ENCODE results near the gene ERCC3.
A peak's percentile ranks its signal among the peaks of the same experiment; 100 is the strongest.
"Not testable (repeated sequence)": the region's sequence is repeated elsewhere in the genome, so short reads cannot be mapped to it uniquely, and the experiment has no call there.

The ERCC3 gene

DNA sequence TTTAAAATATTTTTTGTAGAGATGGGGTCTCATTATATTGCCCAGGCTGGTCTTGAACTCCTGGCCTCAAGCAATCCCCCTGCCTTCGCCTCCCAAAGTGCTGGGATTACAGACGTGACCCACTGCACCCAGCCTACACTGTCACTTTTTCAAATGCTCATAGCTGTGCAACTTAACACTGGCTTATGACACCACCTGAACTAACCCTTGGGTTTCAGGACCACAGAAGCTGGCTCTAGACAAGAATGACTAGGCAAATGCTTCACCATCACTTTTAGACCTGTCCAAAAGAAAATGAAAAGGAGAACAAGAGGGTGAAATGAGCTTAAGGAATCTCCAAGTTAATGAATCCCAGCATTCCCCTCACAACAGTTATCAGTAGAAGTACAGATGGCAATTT, 13.3 kb downstream of the ERCC3 start:
- DNase-seq: no peak
- intact Hi-C loops (cut with DNase I): no loop called here

DNA sequence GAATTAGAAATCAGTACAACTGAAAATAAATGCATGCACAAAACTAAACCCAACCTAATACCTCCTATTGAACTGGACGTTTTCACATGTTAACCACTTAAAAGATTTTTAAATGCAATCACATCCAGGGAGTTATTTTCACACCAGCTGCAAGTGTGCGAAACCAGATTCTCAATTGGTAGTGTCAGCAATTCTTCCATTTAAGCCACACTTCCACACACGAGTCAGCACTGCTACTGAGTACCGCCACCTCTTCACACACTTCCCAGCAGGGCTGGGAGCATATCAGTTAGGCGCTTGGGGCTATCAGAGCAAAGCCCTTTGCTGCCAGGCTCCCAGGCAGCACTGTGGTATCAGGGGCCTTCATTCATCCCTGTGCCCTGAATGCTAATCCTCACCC, 14.2 kb downstream of the ERCC3 start:
- intact Hi-C loops (cut with DNase I): loop anchor here (5.0 to 10.0 kb wide), 2 partner anchors 105 to 192 kb away; no protein-coding TSS in a partner anchor

DNA sequence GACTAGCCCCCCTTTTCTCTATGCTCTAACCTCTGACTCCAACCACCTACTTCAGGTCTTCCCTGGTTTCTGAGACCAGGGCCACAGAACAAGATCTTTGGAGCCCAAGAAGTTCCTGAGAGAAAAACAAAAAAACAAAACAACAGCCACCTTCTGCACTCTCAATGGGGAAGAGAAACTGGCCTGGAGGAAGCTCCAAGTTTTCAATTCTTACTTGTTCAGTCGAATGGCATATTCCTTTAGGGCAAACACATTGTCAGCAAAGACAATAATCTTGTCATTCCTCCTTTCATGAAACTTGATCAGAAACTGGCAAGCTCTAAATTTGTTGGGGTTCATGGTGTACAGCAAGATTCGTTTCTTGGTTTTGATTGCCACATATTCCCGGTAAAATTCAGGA, 15.0 kb downstream of the ERCC3 start:
- intact Hi-C loops (cut with DNase I): loop anchor here (5.0 to 10.0 kb wide), 2 partner anchors 104 to 192 kb away; no protein-coding TSS in a partner anchor
- DNase-seq: no peak

More for the DNA sequence above, 14.2 kb downstream of the ERCC3 start:
- no peak for DNase-seq

- intact Hi-C loops (cut with DNase I): loop anchor here (5.0 to 10.0 kb wide), 2 partner anchors 102 to 190 kb away; no protein-coding TSS in a partner anchor
- no peak for DNase-seq
Observed at GRCh38 chr2:127277028-127277427, 16.9 kb downstream of the ERCC3 start.

DNA sequence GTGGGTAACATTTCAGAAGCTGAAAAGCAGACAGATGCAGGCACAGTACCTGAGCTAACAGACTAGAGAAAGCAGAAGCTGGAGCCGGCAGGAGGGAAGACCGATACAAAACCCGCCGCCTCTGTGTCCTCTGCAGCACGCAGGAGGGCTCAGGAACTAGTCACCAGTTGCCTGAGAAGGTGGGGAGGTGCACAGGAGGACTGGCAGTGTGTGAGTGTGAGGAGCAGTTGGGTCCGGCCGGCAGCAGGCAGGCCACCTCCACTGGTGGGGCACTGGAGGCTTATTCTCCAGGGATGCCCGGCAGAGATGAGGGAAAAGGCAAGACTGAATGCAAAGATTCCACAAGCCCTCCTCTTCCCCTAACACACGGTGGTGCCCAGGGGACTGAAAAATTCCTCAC, 18.2 kb downstream of the ERCC3 start:
- peak in 4 of 10 donors; percentile 11 to 84 (median 16) for DNase-seq
- intact Hi-C loops (cut with DNase I): loop anchor here (5.0 to 10.0 kb wide), 2 partner anchors 101 to 188 kb away; no protein-coding TSS in a partner anchor

DNA sequence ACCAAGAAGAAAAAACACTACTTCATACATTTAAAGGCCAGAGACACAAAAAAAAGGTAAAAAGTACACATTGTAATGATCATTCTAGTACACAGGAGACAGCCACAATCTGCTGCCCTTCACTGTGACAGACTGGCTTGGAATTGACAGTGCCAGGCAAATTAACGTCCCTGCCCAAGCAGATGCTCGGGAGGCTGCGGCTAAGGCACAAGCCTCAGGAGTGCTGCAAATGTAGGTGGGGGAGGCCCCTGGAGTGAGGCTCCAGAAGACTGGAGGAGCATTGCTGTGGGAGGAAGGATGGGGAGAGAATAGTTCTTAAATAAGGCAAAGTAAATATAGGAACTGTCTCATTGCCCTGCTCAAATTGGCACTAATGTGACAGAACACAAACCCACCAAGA, 18.6 kb downstream of the ERCC3 start:
- DNase-seq: peak in 8 of 10 donors; percentile 17 to 92 (median 50)
- intact Hi-C loops (cut with DNase I): loop anchor here (5.0 to 10.0 kb wide), 2 partner anchors 101 to 188 kb away; no protein-coding TSS in a partner anchor

DNA sequence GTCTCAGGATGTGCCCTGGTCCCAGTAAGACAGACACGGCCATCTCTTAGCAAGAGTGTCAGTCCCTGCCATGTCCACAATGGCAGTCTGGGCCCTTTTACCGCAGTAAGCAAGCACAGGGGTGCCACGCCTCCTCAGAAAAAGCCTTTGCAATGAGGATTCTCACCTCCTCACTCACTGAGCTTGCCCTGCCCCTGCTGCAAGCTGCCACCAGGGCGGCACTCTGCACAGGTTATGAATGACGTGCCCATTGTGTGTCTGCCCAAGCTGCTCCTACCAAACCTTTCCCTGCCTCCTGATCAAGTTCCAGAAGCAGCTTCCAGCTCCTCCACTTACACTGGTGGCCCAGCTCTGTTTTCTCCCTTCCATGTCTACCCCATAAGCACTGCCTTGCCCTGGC, 23.3 kb downstream of the ERCC3 start:
- intact Hi-C loops (cut with DNase I): loop anchor here (10.0 kb wide), 1 partner anchor 96 kb away; no protein-coding TSS in a partner anchor
- no peak for DNase-seq

GRCh38 chr2:127261804-127262406, 32.0 kb downstream of the ERCC3 start:
- intact Hi-C loops (cut with DNase I): no loop called here

DNA sequence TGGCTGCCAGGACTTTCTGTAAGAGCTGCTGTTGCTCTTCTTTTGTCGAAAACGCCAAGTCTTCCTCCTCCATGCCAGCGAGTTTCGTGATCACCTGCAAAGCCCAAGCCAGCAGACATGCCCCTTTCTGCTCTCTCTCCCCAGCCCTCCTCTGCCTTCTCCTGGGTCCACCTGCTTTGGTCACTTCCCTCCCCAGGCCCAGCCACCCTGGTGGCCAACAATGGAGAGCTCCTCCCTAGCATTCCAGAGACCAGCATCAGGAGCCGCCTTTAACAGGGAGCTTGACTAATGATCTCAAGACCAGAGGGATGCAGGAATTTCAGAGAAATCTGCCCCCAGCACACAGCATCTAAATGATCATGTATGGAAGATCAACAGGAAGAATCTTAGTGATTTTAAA, 34.6 kb downstream of the ERCC3 start:
- DNase-seq: no peak
- intact Hi-C loops (cut with DNase I): no loop called here

More at GRCh38 chr2:127261804-127262406, 32.0 kb downstream of the ERCC3 start:
- no peak for DNase-seq

DNA sequence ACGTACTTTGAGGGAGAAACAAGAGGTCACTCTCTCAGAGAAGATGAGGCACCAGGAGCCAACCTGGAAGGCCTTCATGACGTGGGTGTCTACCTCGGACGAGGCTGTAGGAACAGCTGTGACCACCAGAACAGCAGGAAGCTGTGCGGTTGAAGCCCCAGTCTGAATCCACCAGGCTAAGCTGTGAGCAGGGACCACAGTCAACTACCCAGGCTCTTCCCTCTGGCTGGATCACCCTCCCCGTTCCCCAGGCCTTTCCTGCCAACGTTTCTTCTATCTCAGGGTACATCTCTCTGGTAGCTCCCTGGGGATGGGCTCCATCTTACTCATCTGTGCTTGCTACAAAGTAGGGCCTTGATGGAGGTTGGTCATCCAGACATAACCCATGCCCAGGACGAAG, 37.1 kb downstream of the ERCC3 start:
- intact Hi-C loops (cut with DNase I): no loop called here
- no peak for DNase-seq

DNA sequence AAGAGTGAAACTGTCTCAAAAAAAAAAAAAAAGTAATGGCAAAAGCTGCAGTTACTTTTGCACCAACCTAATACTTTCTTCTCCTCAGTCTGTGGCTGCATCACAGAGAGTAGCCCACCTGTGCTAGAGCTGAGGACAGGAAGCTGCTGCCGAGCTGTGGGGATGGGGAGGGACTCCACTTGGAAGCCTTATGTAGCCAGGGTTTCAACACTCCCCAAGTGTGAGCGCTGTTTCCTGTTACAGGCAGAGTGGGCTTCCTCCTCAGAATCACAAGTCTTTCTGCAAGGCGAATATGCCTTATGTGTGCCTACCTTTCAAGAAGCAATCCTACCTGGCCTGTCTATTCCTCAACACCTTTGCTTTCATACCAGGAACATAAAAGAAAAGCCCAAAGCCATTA, 37.6 kb downstream of the ERCC3 start:
- peak in 1 of 10 donors; percentile 31 for DNase-seq
- intact Hi-C loops (cut with DNase I): no loop called here

GRCh38 chr2:127255721-127256120, 38.2 kb downstream of the ERCC3 start:
- intact Hi-C loops (cut with DNase I): no loop called here
- DNase-seq: no peak

DNA sequence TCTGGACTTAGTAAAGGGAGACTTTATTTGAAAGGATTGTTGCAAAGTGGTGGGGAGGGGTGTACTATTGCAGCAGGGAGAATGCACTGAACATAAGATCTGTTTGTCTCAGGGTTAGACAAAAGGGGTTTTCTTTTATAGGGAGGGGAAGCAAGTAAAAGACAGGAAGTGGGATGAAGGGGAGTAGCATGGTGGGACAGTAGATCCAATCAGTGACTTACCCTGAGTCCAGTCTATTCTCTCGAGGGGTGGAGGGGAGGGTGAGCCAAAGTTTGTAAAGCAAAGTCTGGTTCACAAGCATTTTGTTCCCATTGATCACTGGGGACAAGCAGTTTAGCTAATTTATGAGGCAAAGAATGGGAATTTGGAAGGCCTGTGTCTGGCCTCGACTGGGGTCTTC, 38.8 kb downstream of the ERCC3 start:
- no peak for DNase-seq

GRCh38 chr2:127254386-127254981, 39.5 kb downstream of the ERCC3 start:
- intact Hi-C loops (cut with DNase I): no loop called here
- no peak for DNase-seq

More for the DNA sequence above, 38.8 kb downstream of the ERCC3 start:
- intact Hi-C loops (cut with DNase I): no loop called here

GRCh38 chr2:127241184-127241583, 52.8 kb downstream of the ERCC3 start:
- DNase-seq; intact Hi-C loops (cut with DNase I): not testable (repeated sequence)

GRCh38 chr2:127239395-127239794, 54.5 kb downstream of the ERCC3 start:
- DNase-seq: no peak
- intact Hi-C loops (cut with DNase I): no loop called here

GRCh38 chr2:127237768-127238167, 56.2 kb downstream of the ERCC3 start:
- DNase-seq; intact Hi-C loops (cut with DNase I): not testable (repeated sequence)

DNA sequence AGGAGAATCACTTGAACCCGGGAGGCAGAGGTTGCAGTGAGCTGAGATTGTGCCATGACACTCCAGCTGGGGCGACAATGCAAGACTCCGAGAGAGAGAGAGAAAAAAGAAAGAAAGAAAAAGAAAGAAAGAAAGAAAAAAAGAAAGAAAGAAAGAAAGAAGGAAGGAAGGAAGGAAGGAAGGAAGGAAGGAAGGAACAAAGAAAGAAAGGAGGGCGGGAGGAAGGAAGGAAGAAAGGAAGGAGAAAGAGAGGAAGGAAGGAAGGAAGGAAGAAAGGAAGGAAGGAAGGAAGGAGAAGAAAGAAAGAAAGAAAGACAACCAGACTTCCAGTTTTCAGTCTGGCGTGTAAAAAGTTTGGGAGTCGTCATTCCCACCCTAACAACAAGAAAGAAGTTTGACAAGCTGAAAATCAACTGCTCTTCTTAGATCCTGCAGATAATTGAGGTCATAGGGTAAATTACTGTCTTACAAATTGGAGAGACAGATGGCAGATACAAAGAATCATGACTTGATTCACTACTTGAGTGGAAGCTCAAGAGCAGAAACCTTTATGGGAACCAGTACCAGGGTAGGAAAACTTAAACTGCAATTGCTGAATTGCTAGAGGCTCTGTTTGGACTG, 58.8 kb downstream of the ERCC3 start:
- intact Hi-C loops (cut with DNase I): no loop called here
- DNase-seq: no peak

- intact Hi-C loops (cut with DNase I): no loop called here
- DNase-seq: no peak
Observed at GRCh38 chr2:127233710-127234109, 60.2 kb downstream of the ERCC3 start.

GRCh38 chr2:127231130-127231865, 62.6 kb downstream of the ERCC3 start:
- DNase-seq: no peak
- intact Hi-C loops (cut with DNase I): no loop called here

- DNase-seq: no peak
- intact Hi-C loops (cut with DNase I): no loop called here
Observed at GRCh38 chr2:127229555-127229954, 64.4 kb downstream of the ERCC3 start.
